ENCODE results near the gene PXDC1. TPM values are rescaled to one million over a fixed set of nuclear protein-coding genes. Genes with fewer than 3 reads are reported as not detected.

The PXDC1 gene
- total RNA-seq, 1 experiment from 2014 or later = 6.3 TPM

DNA sequence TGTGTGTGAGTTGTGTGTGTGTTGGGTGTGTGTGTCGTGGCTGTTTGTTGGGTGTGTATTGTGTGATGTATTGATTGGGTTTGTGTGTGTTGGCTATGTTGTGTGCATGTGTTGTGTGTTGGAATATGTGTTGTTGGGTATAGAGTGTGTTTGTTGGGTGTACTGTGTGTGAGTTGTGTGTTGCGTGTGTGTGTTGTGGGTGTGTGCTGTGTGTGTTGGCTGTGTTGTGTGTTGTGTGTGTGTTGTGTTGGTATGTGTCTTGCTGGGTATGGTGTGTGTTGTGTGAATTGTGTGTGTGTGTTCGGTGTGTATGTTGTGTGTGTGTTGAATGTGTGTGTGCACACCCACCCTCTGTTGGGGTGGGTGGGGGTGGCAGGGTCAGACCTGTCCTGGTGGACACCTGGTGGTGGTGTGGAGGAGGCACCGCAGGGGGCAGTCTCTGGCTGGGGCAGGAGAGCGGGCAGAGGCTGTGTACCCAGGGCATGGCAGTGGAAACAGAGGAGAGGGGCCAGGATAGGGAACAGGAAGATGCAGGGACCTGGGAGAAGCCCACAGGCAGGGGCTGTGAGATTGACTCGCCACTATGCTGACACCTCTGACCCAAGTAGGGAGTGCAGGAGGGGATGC, 25.5 kb upstream of the PXDC1 start (continued):
- TF ChIP-seq, protein P1, sequence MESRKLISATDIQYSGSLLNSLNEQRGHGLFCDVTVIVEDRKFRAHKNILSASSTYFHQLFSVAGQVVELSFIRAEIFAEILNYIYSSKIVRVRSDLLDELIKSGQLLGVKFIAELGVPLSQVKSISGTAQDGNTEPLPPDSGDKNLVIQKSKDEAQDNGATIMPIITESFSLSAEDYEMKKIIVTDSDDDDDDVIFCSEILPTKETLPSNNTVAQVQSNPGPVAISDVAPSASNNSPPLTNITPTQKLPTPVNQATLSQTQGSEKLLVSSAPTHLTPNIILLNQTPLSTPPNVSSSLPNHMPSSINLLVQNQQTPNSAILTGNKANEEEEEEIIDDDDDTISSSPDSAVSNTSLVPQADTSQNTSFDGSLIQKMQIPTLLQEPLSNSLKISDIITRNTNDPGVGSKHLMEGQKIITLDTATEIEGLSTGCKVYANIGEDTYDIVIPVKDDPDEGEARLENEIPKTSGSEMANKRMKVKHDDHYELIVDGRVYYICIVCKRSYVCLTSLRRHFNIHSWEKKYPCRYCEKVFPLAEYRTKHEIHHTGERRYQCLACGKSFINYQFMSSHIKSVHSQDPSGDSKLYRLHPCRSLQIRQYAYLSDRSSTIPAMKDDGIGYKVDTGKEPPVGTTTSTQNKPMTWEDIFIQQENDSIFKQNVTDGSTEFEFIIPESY (IDR thresholded peaks at IDR 0.05; ENCODE audit: extremely low read depth, insufficient replicate concordance, low read length) = no peak

DNA sequence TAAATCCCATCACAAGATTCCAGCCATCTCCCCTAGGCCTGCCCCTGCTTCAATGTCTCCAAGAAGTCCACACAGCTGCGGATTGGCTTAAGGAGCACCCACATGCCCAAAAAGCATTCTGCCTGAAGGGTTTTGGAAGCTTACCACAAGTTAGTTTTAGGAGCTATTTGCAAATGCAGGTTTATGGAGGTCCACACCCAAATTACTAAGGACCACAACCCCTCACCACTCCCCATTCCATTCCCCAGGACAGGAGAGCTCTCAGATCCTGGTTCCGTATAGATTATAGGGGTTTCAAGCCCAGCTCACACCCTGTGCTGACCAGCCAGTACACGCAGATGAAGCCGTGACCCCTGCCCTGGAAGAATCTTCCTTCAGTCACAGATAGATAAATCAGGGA, 24.3 kb upstream of the PXDC1 start:
- Histone ChIP-seq H3K27me3 (ENCODE audit: insufficient read depth, low read length) (no peaks in the 10 kb centered on the region), H3K4me3 (replicated peaks in 1 of 2; ENCODE audit: low read depth in 1 of 2, low read length in 2 of 2) (no peak overlapping the region), H3K9me2 (ENCODE audit: insufficient read depth) (no peaks in the 10 kb centered on the region), H3K9ac (ENCODE audit: low read length) (no peak overlapping the region), H2AFZ (ENCODE audit: low read depth, low read length, poor library complexity, severe bottlenecking) (no peak overlapping the region), H3K79me2 (ENCODE audit: insufficient read depth, low read length) (no peaks in the 10 kb centered on the region), H4K20me1 (ENCODE audit: insufficient read depth) (no peaks in the 10 kb centered on the region), H3K36me3 (ENCODE audit: control insufficient read depth in 1 of 2, insufficient read depth in 2 of 2, low read length in 2 of 2) (no peaks in the 10 kb centered on the region), H3K4me2 (ENCODE audit: low read length) (no peak overlapping the region), H3K4me1 (ENCODE audit: control insufficient read depth in 1 of 2, insufficient read depth in 2 of 2, low read length in 2 of 2) (no peaks in the 10 kb centered on the region), H3K9me3 (ENCODE audit: control insufficient read depth in 1 of 2, insufficient read depth in 1 of 2, low read depth in 1 of 2, low read length in 2 of 2) (no peaks in the 10 kb centered on the region), H3K27ac (ENCODE audit: low read depth, low read length) (no peak overlapping the region)
- ChIA-PET POLR2A (no interaction called here), CTCF (interaction anchor here (1.0 kb wide), 1 partner anchor 203 kb away, joined by 4 read pairs; no protein-coding TSS in a partner anchor), RAD21 (ENCODE audit: low non-redundant PET in 1 of 2, low total read pairs in 2 of 2, uncharacterized antibody in 2 of 2, unreplicated experiment in 2 of 2) (no interaction called here)
- no peak for ATAC-seq
- BruUV-seq (replicated peaks) = no TSS peak
- intact Hi-C loops (cut with micrococcal nuclease) = no loop called here
- DNase-seq (ENCODE audit: low read depth, low spot score) = no peak
- no peak for TF ChIP-seq POLR2AphosphoS5 (IDR thresholded peaks at IDR 0.05; ENCODE audit: low read depth, low read length)
- no peak for TF ChIP-seq FOSL1 (IDR thresholded peaks at IDR 0.05; ENCODE audit: low read depth)
- TF ChIP-seq ZNF274 (IDR thresholded peaks at IDR 0.05; ENCODE audit: low read depth, low read length) = no peak
- no peak for TF ChIP-seq CTCF (IDR thresholded peaks at IDR 0.05 in 2 of 3, conservative IDR thresholded peaks at IDR 0.05 in 1 of 3; ENCODE audit: borderline replicate concordance in 1 of 3, insufficient read depth in 1 of 3, low read depth in 2 of 3, low read length in 2 of 3)
- TF ChIP-seq, protein P2, sequence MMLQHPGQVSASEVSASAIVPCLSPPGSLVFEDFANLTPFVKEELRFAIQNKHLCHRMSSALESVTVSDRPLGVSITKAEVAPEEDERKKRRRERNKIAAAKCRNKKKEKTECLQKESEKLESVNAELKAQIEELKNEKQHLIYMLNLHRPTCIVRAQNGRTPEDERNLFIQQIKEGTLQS (IDR thresholded peaks at IDR 0.05) = no peak
- TF ChIP-seq, protein P1 (IDR thresholded peaks at IDR 0.05; ENCODE audit: extremely low read depth, insufficient replicate concordance, low read length) = no peak
- TF ChIP-seq SP1 (IDR thresholded peaks at IDR 0.05; ENCODE audit: low read depth) = no peak
- TF ChIP-seq SIN3A (IDR thresholded peaks at IDR 0.05; ENCODE audit: low read depth) = no peak
- no peak for TF ChIP-seq EZH2 (IDR thresholded peaks at IDR 0.05)
- no peak for TF ChIP-seq REST (IDR thresholded peaks at IDR 0.05; ENCODE audit: low read depth)
- TF ChIP-seq MAX (IDR thresholded peaks at IDR 0.05) = no peak
- no peak for TF ChIP-seq RAD21 (IDR thresholded peaks at IDR 0.05; ENCODE audit: low read depth)
- no peak for TF ChIP-seq SRF (IDR thresholded peaks at IDR 0.05; ENCODE audit: low read depth)
- no peak for TF ChIP-seq EGR1 (IDR thresholded peaks at IDR 0.05; ENCODE audit: low read depth)
